SK-N-SH (cell line): Measurements from ENCODE around the gene CHD6. TPM values are rescaled to one million over a fixed set of nuclear protein-coding genes. Genes with fewer than 3 reads are reported as not detected.

Experiments
- CTCF ChIA-PET: fragments of 300-600, 350-600 bp; formaldehyde crosslinking; extraction: SDS; loops from one replicate; lab custom pipeline; 2021; lab: Yijun Ruan, JAX
- POLR2A ChIA-PET: fragments of 350-600 bp; sonication (Branson Sonifier 250); formaldehyde crosslinking; extraction: SDS; loops from one replicate; lab custom pipeline; 2020; ENCODE audit warnings: antibody characterized with exemption, inconsistent platforms; lab: Yijun Ruan, JAX
- DNase-seq: peaks from one replicate; pipeline ENCODE4 v3.0.0; 2012
- H2AFZ ChIP-seq: fragments of 200-600 bp; sonication (generic); 2 replicates; pipeline ENCODE4 v1.8.1; 2016; ENCODE audit warnings: antibody characterized with exemption, mild to moderate bottlenecking, low read depth
- H3F3A ChIP-seq: fragments of 200-600 bp; sonication (generic); replicated peaks from 2 replicates; pipeline ENCODE3; 2016; ENCODE audit warnings: antibody characterized with exemption, mild to moderate bottlenecking; ENCODE audit not compliant: insufficient read depth
- H3K27ac ChIP-seq, 2 experiments: fragments of 200-500 bp in 1 of 2; fragments of 200-600 bp in 1 of 2; sonication (Bioruptor generic) in 1 of 2; sonication (generic), shearing (Covaris generic) in 1 of 2; 2 replicates each; pipeline versions ENCODE4 v1.5.1 to v1.6.1; 2014 to 2016; ENCODE audit warnings: low read depth in 2 of 2, inconsistent platforms in 1 of 2, low read length in 1 of 2, mild to moderate bottlenecking in 1 of 2, mixed read lengths in 1 of 2
- H3K27me3 ChIP-seq: fragments of 200-600 bp; sonication (generic), shearing (Covaris generic); 2 replicates; pipeline ENCODE4 v1.6.1; 2016; ENCODE audit warnings: mixed run types; ENCODE audit not compliant: insufficient read depth
- H3K36me3 ChIP-seq, 2 experiments: fragments of 200-500 bp in 1 of 2; fragments of 200-600 bp in 1 of 2; sonication (Bioruptor generic) in 1 of 2; sonication (generic) in 1 of 2; replicated peaks in 1 of 2; 2 replicates each; pipeline versions ENCODE3 to v1.5.1; 2014 to 2016; ENCODE audit warnings: low read length in 1 of 2, mild to moderate bottlenecking in 1 of 2; ENCODE audit not compliant: insufficient read depth in 2 of 2, control insufficient read depth in 1 of 2
- H3K4me1 ChIP-seq, 2 experiments: fragments of 200-500 bp in 1 of 2; fragments of 200-600 bp in 1 of 2; sonication (Bioruptor generic) in 1 of 2; sonication (generic), shearing (Covaris generic) in 1 of 2; 2 replicates each; pipeline versions ENCODE4 v1.5.1 to v1.6.1; 2014 to 2016; ENCODE audit warnings: low read depth in 1 of 2, low read length in 1 of 2, mixed run types in 1 of 2; ENCODE audit not compliant: insufficient read depth in 2 of 2, control insufficient read depth in 1 of 2
- H3K4me2 ChIP-seq: fragments of 200-600 bp; sonication (generic), shearing (Covaris generic); 2 replicates; pipeline ENCODE4 v1.6.1; 2017; ENCODE audit warnings: mixed run types
- H3K4me3 ChIP-seq, 2 experiments: fragments of 200-500 bp in 1 of 2; fragments of 200-600 bp in 1 of 2; sonication (Bioruptor generic) in 1 of 2; sonication (generic), shearing (Covaris generic) in 1 of 2; 2 replicates each; pipeline versions ENCODE4 v1.5.1 to v1.8.1; 2014 to 2016; ENCODE audit warnings: low read depth in 2 of 2, inconsistent platforms in 1 of 2, low read length in 1 of 2, mild to moderate bottlenecking in 1 of 2, mixed read lengths in 1 of 2, moderate library complexity in 1 of 2
- H3K79me2 ChIP-seq: fragments of 200-600 bp; sonication (generic); 2 replicates; pipeline ENCODE4 v1.8.1; 2017; ENCODE audit warnings: mild to moderate bottlenecking; ENCODE audit not compliant: insufficient read depth
- H3K9ac ChIP-seq: fragments of 200-600 bp; sonication (generic); 2 replicates; pipeline ENCODE4 v1.6.1; 2017; ENCODE audit warnings: mixed run types
- H3K9me2 ChIP-seq: fragments of 200-600 bp; sonication (generic); 2 replicates; pipeline ENCODE4 v1.6.1; 2017; ENCODE audit warnings: mixed run types
- H3K9me3 ChIP-seq: fragments of 200-600 bp; sonication (generic); 2 replicates; pipeline ENCODE4 v1.6.1; 2017; ENCODE audit warnings: mixed run types, mild to moderate bottlenecking, moderate library complexity
- H4K20me1 ChIP-seq: fragments of 200-600 bp; sonication (generic); 2 replicates; pipeline ENCODE4 v1.6.1; 2017; ENCODE audit warnings: mild to moderate bottlenecking, mixed run types; ENCODE audit not compliant: insufficient read depth
- EZH2phosphoT487 ChIP-seq: fragments of 200-600 bp; sonication (generic); IDR thresholded peaks from 2 replicates; pipeline ENCODE4 v1.6.1; 2017; ENCODE audit warnings: low read depth, mixed run types, mild to moderate bottlenecking, antibody characterized with exemption, moderate library complexity, borderline replicate concordance
- GABPA ChIP-seq: IDR thresholded peaks from 2 replicates; pipeline ENCODE4 v1.4.0; 2012; ENCODE audit warnings: low read depth, mild to moderate bottlenecking
- MEF2A ChIP-seq: IDR thresholded peaks from 2 replicates; pipeline ENCODE4 v1.4.0; 2012; ENCODE audit warnings: low read depth, borderline replicate concordance
- NFIC ChIP-seq: IDR thresholded peaks from 2 replicates; pipeline ENCODE4 v1.4.0; 2012; ENCODE audit warnings: borderline replicate concordance
- RAD21 ChIP-seq: IDR thresholded peaks from 2 replicates; pipeline ENCODE4 v1.6.1; 2012; ENCODE audit warnings: mild to moderate bottlenecking, low read length
- TAF1 ChIP-seq: IDR thresholded peaks from 2 replicates; pipeline ENCODE4 v1.6.1; 2012; ENCODE audit warnings: low read depth, mild to moderate bottlenecking, low read length, moderate library complexity, borderline replicate concordance
- TCF12 ChIP-seq: IDR thresholded peaks from 2 replicates; pipeline ENCODE4 v1.4.0; 2012
- TEAD4 ChIP-seq: IDR thresholded peaks from 2 replicates; pipeline ENCODE4 v1.4.0; 2012; ENCODE audit warnings: mild to moderate bottlenecking, borderline replicate concordance; ENCODE audit not compliant: insufficient read depth
- YY1 ChIP-seq: IDR thresholded peaks from 2 replicates; pipeline ENCODE4 v1.4.0; 2012; ENCODE audit warnings: low read depth, mild to moderate bottlenecking
- WGBS: methylation state at CpG from one replicate; pipeline ENCODE4 v1.1.6; 2017; ENCODE audit warnings: low lambda C conversion rate; 5-methylcytosine and 5-hydroxymethylcytosine counted together
- polyA plus RNA-seq, 3 experiments: library from polyadenylated mRNA; depleted of rRNA; stranded (reverse); fragments of >200 nt; gene quantifications; 2 replicates each; pipeline ENCODE4 v1.2.3, GENCODE V29; 2012
- TF ChIP-seq, protein P1 (sequence below): fragments of 200-600 bp; sonication (generic); IDR thresholded peaks from 2 replicates; pipeline ENCODE4 v1.6.1; 2017; ENCODE audit warnings: antibody characterized with exemption, mild to moderate bottlenecking, moderate library complexity
- TF ChIP-seq, protein P2 (sequence below): fragments of 150-350 bp; IDR thresholded peaks from 2 replicates; pipeline ENCODE4 v1.6.1; 2016; ENCODE audit warnings: mild to moderate bottlenecking, low read depth, low read length
- TF ChIP-seq, protein P3 (sequence below): IDR thresholded peaks from 2 replicates; pipeline ENCODE4 v1.4.0; 2012; ENCODE audit warnings: low read depth, borderline replicate concordance

Gene CHD6
- polyA plus RNA-seq, 1 of the 3 experiments (the other 2 are of a cell fraction) = 7.1 TPM

DNA sequence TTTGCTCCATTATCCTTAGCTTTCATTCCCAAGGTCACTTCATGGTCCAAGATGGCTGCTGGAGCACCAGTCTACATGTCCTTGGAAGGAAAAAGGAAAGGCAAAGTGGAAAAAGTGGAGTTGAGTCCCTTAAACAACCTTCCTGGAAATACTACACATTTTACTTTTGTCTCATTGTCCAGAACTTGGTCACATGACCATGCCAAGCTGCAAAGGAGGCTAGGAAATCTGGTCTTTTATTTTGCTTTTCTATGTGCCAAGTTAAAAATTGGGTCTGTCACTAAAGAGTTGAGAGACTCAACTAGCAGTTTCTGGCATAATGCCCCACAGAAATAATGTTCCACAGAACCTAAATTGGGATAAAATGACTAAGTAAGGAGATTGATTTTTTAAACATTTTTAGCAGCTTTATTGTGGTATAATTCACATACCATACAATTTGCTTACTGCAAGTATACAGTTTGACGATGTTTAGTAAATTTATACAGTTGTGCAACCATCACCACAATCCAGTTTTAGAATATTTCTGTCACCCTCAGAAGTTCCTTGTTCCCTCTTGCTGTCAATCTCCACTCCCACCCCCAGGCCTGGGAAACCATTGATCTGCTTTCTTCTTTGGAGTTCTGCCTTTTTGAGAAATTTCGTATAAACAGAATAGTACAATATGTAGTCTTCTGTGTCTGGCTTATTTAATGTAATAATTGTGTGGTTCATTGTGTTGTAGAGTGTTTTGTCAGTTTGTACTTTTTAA is 5.6 kb upstream of the CHD6 start:
- no peaks in the 10 kb centered on the region for H4K20me1 ChIP-seq
- peaks cover 8% of the 10 kb centered on the region for H3F3A ChIP-seq
- no peaks in the 10 kb centered on the region for H3K79me2 ChIP-seq
- H2AFZ ChIP-seq = no peak overlapping the region
- no peaks in the 10 kb centered on the region for H3K36me3 ChIP-seq
- peaks cover 5% of the 10 kb centered on the region in 2 experiments; a peak in 3 of 4 replicates for H3K4me1 ChIP-seq
- H3K4me3 ChIP-seq = no peak overlapping the region
- ChIA-PET CTCF (no interaction called here), POLR2A (no interaction called here)
- no peak for DNase-seq
- no peak overlapping the region for H3K4me2 ChIP-seq
- no peaks in the 10 kb centered on the region for H3K9me3 ChIP-seq
- no peaks in the 10 kb centered on the region for H3K27me3 ChIP-seq
- 41% methylated on average over 2 of the region's 2 CpGs for WGBS
- H3K27ac ChIP-seq = no peak overlapping the region
- TF ChIP-seq, protein P1, sequence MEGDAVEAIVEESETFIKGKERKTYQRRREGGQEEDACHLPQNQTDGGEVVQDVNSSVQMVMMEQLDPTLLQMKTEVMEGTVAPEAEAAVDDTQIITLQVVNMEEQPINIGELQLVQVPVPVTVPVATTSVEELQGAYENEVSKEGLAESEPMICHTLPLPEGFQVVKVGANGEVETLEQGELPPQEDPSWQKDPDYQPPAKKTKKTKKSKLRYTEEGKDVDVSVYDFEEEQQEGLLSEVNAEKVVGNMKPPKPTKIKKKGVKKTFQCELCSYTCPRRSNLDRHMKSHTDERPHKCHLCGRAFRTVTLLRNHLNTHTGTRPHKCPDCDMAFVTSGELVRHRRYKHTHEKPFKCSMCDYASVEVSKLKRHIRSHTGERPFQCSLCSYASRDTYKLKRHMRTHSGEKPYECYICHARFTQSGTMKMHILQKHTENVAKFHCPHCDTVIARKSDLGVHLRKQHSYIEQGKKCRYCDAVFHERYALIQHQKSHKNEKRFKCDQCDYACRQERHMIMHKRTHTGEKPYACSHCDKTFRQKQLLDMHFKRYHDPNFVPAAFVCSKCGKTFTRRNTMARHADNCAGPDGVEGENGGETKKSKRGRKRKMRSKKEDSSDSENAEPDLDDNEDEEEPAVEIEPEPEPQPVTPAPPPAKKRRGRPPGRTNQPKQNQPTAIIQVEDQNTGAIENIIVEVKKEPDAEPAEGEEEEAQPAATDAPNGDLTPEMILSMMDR = no peak
- TF ChIP-seq, protein P2, sequence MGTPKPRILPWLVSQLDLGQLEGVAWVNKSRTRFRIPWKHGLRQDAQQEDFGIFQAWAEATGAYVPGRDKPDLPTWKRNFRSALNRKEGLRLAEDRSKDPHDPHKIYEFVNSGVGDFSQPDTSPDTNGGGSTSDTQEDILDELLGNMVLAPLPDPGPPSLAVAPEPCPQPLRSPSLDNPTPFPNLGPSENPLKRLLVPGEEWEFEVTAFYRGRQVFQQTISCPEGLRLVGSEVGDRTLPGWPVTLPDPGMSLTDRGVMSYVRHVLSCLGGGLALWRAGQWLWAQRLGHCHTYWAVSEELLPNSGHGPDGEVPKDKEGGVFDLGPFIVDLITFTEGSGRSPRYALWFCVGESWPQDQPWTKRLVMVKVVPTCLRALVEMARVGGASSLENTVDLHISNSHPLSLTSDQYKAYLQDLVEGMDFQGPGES = no peak
- TF ChIP-seq GABPA (no peak), TEAD4 (no peak), TCF12 (no peak), TAF1 (no peak), RAD21 (no peak), MEF2A (no peak), NFIC (no peak)
- TF ChIP-seq, protein P3, sequence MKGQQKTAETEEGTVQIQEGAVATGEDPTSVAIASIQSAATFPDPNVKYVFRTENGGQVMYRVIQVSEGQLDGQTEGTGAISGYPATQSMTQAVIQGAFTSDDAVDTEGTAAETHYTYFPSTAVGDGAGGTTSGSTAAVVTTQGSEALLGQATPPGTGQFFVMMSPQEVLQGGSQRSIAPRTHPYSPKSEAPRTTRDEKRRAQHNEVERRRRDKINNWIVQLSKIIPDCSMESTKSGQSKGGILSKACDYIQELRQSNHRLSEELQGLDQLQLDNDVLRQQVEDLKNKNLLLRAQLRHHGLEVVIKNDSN = no peak
- H3K9ac ChIP-seq = no peak overlapping the region
- no peaks in the 10 kb centered on the region for H3K9me2 ChIP-seq

DNA sequence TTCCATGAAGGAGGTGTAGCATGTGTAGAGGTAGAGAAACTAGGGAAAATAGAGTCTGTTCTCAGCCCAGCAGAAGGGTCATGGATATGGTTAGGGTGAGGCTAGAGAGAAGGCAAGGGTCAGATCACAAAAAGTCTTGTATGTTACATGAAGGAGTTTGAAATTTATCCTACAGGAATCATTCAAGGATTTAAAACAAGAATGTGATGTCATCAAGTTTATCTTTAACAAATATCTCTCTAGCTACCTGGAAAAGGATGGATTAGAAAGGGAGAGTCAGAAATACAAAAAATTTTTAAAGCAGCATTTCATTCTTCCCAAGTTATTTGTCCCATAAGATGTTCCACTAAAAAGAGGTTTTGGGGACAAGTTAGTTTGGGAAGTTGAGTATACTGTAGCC is 4.4 kb upstream of the CHD6 start:
- peaks cover 5% of the 10 kb centered on the region in 2 experiments; a peak in 3 of 4 replicates for H3K4me1 ChIP-seq
- no peak overlapping the region for H2AFZ ChIP-seq
- no peak overlapping the region for H3K9ac ChIP-seq
- no peaks in the 10 kb centered on the region for H3K36me3 ChIP-seq
- H3K4me3 ChIP-seq = no peak overlapping the region
- no peak for TF ChIP-seq YY1
- no peak for TF ChIP-seq EZH2phosphoT487
- no peak for TF ChIP-seq TAF1
- TF ChIP-seq, protein P2 = no peak
- TF ChIP-seq TEAD4 = no peak
- no peak for TF ChIP-seq MEF2A
- ChIA-PET CTCF (interaction anchor here (1.9 kb wide), 1 partner anchor 75 kb away, joined by 5 read pairs; no protein-coding TSS in a partner anchor), POLR2A (no interaction called here)
- no peaks in the 10 kb centered on the region for H3K27me3 ChIP-seq
- H3F3A ChIP-seq = peaks cover 8% of the 10 kb centered on the region
- H3K4me2 ChIP-seq = no peak overlapping the region
- no peak overlapping the region for H3K27ac ChIP-seq
- H3K9me2 ChIP-seq = no peaks in the 10 kb centered on the region
- H4K20me1 ChIP-seq = no peaks in the 10 kb centered on the region
- H3K79me2 ChIP-seq = peaks cover under 1% of the 10 kb centered on the region; the same call in 1 of the 2 replicates
- H3K9me3 ChIP-seq = no peaks in the 10 kb centered on the region
- DNase-seq = no peak
